SU-DHL-6 (cell line): ENCODE measurements around the gene DCN.

ENCODE experiments used
- CTCF ChIP-seq: fragments of 200-600 bp; sonication (generic); IDR thresholded peaks from one replicate; pipeline ENCODE4 v1.5.1; 2017; ENCODE audit warnings: antibody characterized with exemption, mild to moderate bottlenecking, low read length, moderate library complexity; ENCODE audit not compliant: insufficient read depth, poor library complexity, severe bottlenecking
- EZH2phosphoT487 ChIP-seq: fragments of 200-600 bp; sonication (generic), shearing (Covaris generic); conservative IDR thresholded peaks from 2 replicates; pipeline ENCODE4 v1.6.1; 2018; ENCODE audit warnings: mild to moderate bottlenecking, antibody characterized with exemption, low read length, moderate library complexity, mixed read lengths

GRCh38 chr12:91183551-91183950, 934 bp upstream of the DCN start:
- no peak for TF ChIP-seq CTCF
- TF ChIP-seq EZH2phosphoT487 = no peak
